ENCODE results near the gene CCP110.

DNA sequence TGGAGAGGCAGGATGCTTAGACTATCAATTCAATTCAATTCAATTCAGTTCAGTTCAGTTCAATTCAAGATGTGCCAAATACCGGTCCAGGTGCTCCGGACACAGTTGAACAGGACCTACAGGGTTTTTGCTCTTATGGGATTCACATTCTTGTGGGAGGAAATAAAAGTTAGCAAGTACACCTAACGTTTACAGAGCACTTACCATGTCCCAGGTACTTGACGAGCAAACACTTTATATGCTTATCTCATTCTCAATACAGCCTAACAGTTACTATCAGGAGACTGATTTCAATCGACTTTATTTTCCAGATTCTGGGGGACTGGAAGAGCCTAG lies 1.4 kb upstream of the CCP110 start:
- TF ChIP-seq, protein P1, sequence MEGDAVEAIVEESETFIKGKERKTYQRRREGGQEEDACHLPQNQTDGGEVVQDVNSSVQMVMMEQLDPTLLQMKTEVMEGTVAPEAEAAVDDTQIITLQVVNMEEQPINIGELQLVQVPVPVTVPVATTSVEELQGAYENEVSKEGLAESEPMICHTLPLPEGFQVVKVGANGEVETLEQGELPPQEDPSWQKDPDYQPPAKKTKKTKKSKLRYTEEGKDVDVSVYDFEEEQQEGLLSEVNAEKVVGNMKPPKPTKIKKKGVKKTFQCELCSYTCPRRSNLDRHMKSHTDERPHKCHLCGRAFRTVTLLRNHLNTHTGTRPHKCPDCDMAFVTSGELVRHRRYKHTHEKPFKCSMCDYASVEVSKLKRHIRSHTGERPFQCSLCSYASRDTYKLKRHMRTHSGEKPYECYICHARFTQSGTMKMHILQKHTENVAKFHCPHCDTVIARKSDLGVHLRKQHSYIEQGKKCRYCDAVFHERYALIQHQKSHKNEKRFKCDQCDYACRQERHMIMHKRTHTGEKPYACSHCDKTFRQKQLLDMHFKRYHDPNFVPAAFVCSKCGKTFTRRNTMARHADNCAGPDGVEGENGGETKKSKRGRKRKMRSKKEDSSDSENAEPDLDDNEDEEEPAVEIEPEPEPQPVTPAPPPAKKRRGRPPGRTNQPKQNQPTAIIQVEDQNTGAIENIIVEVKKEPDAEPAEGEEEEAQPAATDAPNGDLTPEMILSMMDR (IDR thresholded peaks at IDR 0.05), result no peak
- TF ChIP-seq POLR2A (IDR thresholded peaks at IDR 0.05), result no peak
